GM19239 (cell line): ENCODE results near the gene CRACR2A.

Experiments used
- DNase-seq: peaks from one replicate; pipeline ENCODE4 v3.0.0; 2011; ENCODE audit warnings: low spot score; ENCODE audit not compliant: insufficient read length
- FAIRE-seq: peaks from 2 replicates; lab custom pipeline; 2011; peaks lifted over from hg19 to GRCh38; lab: Jason Lieb, UNC

Gene CRACR2A

DNA sequence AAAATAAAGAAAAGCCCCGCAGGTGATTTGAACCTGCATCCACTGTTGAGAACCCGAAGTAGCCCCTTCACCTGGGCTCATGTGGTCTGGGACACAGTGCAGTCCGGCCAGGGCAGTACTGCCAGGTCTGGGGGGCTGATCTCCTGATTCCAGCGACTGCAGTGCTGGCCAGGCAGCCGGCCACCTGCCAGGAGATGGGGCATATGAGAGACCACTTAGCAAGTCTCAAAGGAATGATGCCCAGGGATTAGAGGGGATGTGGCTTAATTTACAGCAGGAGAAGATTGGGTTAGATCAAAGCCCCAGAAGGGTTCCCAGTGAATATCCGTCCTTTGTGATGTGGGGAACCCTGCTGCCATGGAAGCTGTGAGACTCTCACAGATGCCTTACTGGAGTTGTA lies 148.6 kb downstream of the CRACR2A start:
- DNase-seq: no peak
- no peak for FAIRE-seq

DNA sequence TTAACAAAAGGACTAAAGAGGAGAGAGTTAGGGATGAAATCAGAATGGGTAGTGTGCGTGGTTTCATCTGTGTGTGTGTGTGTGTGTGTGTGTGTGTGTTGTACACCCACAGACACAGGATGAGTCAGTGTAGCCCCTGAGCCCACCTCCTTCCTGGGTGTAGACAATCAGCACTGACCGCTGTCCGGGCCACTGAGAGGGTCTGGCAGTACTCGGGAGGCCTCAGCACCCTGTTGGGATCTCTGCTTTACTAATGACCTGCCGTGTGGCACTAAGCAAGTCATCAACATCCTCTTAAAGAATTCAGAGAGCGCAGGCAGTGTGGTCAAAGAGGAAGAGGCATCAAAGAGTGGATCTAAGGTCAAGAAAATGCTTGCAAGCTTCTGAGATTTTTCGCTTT lies 149.3 kb downstream of the CRACR2A start:
- DNase-seq (no peak), FAIRE-seq (no peak)

DNA sequence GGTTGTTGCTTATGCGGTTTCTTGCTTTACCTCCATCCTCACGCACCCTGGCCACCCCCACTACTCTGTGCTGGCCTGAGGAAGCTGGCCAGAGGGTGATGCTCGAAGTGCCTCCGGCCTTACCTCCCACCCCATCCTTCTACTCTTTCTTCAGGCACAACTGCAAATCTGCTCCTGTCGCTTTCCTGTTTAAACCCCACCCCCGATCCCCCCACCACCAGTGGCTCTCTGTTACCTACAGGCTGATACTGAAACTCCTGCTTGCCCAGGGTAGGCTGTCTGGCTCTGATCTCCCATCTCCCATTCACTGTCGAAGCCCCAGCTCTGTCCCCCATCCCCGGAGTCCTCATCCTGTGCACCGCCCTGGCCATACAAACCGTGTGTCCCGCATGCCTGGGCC lies 150.4 kb downstream of the CRACR2A start:
- no peak for FAIRE-seq
- DNase-seq: no peak

GRCh38 chr12:3601461-3602150 lies 151.3 kb downstream of the CRACR2A start:
- FAIRE-seq (no peak), DNase-seq (no peak)

DNA sequence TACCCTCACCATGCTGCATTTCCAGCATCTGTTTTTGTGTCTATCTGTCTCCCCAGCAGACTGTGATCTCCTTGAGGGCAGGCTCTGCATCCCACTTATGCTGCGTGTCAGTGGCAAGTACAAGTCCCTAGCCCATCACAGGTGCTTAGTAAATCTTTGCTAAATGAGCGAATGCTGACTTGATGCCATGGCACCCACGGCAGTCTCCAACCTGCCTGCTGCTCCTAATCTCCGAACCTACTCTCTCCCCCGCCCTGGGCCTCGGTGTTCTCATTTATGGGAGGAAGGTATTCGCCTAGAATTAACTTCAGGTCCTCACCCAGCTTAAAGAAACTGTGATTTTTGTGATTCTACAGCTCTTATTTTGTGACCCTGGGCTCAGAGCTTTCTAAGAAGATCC lies 152.0 kb downstream of the CRACR2A start:
- DNase-seq (no peak), FAIRE-seq (no peak)

DNA sequence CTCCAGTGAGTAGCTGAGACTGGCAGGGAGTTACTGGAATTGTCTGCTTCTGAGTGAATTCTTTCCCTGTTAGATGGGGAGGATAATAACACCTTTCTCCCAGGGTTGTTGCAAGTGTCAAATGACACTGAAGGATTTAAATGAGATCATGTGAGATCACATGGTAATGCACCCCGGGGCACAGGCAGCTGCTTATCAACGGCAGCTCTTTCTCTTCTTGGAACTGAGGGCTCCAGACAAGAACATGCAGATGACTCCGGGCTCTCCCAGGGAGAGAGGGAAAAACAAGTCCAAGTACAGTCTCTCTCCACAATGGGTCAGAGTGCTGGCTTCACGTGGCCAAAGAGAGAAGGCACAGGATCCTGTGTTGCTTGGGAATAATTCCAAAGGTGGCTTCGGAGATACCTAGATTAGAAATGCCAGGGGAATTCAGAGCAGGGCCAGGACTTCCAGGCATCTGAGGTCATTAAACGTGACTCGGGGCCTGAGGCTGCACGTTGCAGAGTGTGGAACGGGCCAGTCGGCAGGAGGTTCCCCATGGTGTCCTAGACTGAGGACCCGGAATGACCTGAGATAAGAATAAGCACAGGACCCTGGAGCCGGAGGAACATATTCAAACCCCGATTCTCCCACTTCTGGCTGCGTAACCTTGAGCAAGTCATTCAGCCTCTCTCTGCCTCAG lies 152.7 kb downstream of the CRACR2A start:
- FAIRE-seq: no peak
- DNase-seq: no peak

- FAIRE-seq: no peak
- DNase-seq: no peak
These were observed 153.7 kb downstream of the CRACR2A start for GRCh38 chr12:3598896-3599860.

DNA sequence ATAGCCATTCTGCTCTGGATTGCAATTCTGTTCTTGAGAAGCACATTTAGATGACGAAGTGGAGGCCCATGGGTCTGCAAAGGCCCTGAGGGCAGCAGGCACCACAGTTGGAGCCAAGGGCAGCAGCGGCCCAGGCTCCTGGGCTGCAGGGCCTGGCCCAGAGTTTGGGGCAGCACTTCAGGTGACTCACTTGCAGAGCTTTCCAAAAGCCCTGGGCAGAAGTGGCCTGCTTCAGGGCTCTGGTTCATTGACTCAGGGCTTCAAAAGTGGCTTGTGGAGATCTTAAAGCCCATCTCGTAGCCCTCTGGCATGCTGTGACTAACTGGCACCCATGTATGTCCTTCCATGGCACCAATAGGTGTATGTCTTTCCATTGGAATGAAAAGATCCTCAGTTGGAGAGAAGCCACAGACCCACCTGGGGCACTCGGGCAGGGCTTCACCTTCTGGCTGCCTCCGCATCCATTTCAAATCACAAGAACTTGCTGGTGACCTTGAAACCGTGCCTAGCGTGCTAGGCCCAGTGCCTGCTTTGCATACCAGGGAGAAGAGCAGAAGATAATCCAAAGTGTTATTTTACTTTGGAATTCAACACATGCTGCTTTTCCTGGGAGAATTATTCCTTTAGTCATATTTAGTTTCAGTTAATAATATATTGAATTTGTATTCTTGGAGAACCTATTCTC lies 155.2 kb downstream of the CRACR2A start:
- DNase-seq (no peak), FAIRE-seq (no peak)

- FAIRE-seq (no peak), DNase-seq (no peak)
These were observed 156.1 kb downstream of the CRACR2A start for GRCh38 chr12:3596703-3597415.

DNA sequence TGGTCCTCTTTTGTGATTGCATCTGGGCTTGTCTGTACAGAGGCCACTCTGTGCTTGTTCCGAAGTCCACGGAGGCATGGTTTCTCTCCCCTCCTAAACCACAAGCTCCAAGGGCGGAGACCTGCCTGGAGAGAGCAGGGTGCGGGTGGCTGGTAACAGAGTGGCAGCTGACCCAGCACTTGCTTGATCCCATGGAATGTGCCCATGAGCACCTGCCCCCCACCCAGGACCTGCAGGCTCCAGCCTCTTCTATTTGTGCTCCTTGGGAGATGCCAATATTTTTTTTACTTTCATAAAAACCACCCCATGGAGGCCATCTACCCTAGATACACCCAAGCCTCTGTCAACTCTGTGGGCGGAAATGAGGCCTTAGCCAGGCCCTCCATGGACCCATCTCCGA lies 157.2 kb downstream of the CRACR2A start:
- FAIRE-seq (no peak), DNase-seq (no peak)

- DNase-seq: no peak
- FAIRE-seq: no peak
These were observed 157.9 kb downstream of the CRACR2A start for GRCh38 chr12:3594966-3595365.

- no peak for DNase-seq
- no peak for FAIRE-seq
These were observed 158.9 kb downstream of the CRACR2A start for GRCh38 chr12:3593906-3594483.

- DNase-seq: no peak
- FAIRE-seq: no peak
These were observed 159.9 kb downstream of the CRACR2A start for GRCh38 chr12:3592856-3593625.

DNA sequence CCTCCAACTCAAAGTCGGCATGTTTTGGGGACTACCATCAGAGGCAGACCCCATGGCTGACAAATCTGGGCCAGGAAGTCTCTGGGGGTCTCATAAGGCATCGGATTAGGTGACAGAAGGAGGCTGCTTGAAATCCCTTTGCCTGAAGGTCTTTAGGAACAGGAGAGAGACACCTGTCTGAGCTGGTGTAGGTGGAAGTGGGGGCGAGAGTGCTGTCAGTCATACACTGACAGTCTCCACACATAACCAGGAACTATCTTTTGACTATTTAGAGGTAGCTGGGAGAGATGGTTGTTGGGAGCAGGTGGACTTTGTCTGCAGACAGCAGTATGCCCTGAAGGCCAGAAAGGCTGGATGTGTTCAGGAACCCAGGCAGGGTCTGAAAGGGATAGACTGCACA lies 163.2 kb downstream of the CRACR2A start:
- DNase-seq (no peak), FAIRE-seq (no peak)

GRCh38 chr12:3587402-3588013 lies 165.4 kb downstream of the CRACR2A start:
- FAIRE-seq (no peak), DNase-seq (no peak)

DNA sequence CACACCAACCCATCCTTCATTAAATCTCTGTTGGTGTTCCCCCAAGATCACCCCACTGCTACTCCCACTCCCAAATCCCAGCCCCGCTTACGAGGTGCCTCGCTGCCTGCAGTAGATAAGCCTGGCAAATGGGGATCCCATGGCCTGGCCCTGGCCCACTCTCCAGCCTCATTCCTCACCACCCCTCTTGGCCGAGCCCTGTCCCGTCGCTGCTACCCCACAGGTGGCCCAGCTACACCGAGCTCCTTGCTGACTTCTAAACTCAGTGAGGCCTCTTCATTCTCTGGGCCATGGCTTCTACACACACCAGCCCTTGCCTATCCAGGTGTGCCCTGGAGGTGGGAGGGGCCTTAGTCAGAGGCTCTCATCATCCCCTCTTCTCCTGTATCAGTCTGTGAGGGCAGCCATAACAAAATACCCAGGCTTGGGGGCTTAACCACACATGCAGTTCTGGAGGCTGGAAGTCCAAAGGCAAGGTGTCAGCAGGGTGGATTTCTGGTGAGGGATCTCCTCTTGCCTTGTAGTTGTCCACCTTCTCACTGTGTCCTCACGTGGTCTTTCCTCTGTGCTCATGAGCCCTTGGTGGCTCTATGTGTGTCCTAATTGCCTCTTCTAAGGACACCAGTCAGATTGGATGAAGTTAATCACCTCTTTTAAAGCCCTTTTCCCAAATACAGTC lies 169.1 kb downstream of the CRACR2A start:
- DNase-seq (no peak), FAIRE-seq (no peak)

- no peak for FAIRE-seq
These were observed 172.7 kb downstream of the CRACR2A start for GRCh38 chr12:3580094-3580749.

More at GRCh38 chr12:3580094-3580749, 172.7 kb downstream of the CRACR2A start:
- no peak for DNase-seq
